Endothelial cell of umbilical vein (primary cell): ENCODE measurements around the gene ZC3HAV1.

Experiments used
- EZH2 ChIP-seq: IDR thresholded peaks from 2 replicates; pipeline ENCODE4 v1.6.1; 2012; ENCODE audit warnings: borderline replicate concordance, low read depth, mild to moderate bottlenecking, moderate library complexity, low read length, inconsistent platforms; ENCODE audit not compliant: severe bottlenecking
- POLR2A ChIP-seq: IDR thresholded peaks from 2 replicates; pipeline ENCODE4 v1.6.1; 2012; ENCODE audit warnings: low read depth, mild to moderate bottlenecking, control low read depth, low read length
- POLR2AphosphoS5 ChIP-seq: IDR thresholded peaks from 2 replicates; pipeline ENCODE4 v1.6.1; 2012; ENCODE audit warnings: low read depth, mild to moderate bottlenecking, control low read depth, low read length, moderate library complexity; ENCODE audit not compliant: insufficient read depth
- TF ChIP-seq, protein P1 (sequence below), 2 donors: IDR thresholded peaks; 1 replicate in 1 of 2; 2 replicates in 1 of 2; pipeline ENCODE4 v1.5.1; 2011; ENCODE audit warnings: low read length in 2 of 2, mild to moderate bottlenecking in 2 of 2, moderate library complexity in 2 of 2, control low read depth in 1 of 2, inconsistent platforms in 1 of 2, low read depth in 1 of 2; ENCODE audit not compliant: insufficient read depth in 1 of 2; ENCODE audit errors: extremely low read depth in 1 of 2
- TF ChIP-seq, protein P2 (sequence below): IDR thresholded peaks from 2 replicates; pipeline ENCODE4 v1.6.1; 2011; ENCODE audit not compliant: insufficient read depth, insufficient read length

DNA sequence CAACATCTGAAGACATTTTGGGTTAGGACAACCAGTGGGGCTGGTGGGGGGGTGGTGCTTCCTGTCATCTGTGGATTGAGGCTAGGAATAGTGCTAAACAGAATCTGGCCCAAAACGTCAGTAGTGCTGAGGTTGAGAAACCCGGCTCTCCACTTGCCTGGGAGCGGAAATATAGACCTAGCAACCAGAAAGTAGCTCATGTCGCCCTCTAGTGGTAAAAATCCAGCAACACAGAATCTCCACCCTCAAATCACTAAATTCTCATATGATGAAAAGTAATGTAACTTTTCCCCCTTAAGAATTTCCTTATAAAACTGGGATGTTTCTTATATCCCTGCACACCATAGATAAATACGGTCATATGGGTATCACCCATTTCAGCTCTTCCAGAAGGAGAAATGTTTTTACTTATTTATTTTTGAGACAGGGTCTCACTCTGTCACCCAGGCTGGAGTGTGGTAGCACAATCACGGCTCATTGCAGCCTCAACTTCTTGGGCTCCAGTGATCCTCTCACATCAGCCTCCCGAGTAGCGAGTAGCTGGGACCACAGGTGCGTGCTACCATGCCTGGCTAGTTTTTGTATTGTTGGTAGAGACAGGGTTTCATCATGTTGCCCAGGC is 34.4 kb downstream of the ZC3HAV1 start:
- TF ChIP-seq, protein P1, sequence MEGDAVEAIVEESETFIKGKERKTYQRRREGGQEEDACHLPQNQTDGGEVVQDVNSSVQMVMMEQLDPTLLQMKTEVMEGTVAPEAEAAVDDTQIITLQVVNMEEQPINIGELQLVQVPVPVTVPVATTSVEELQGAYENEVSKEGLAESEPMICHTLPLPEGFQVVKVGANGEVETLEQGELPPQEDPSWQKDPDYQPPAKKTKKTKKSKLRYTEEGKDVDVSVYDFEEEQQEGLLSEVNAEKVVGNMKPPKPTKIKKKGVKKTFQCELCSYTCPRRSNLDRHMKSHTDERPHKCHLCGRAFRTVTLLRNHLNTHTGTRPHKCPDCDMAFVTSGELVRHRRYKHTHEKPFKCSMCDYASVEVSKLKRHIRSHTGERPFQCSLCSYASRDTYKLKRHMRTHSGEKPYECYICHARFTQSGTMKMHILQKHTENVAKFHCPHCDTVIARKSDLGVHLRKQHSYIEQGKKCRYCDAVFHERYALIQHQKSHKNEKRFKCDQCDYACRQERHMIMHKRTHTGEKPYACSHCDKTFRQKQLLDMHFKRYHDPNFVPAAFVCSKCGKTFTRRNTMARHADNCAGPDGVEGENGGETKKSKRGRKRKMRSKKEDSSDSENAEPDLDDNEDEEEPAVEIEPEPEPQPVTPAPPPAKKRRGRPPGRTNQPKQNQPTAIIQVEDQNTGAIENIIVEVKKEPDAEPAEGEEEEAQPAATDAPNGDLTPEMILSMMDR (IDR thresholded peaks at IDR 0.05; ENCODE audit: extremely low read depth in 1 of 2, insufficient read depth in 1 of 2, low read depth in 1 of 2, low read length in 2 of 2) = peak; percentile 65 to 74
- no peak for TF ChIP-seq POLR2A
- no peak for TF ChIP-seq EZH2
- TF ChIP-seq, protein P2, sequence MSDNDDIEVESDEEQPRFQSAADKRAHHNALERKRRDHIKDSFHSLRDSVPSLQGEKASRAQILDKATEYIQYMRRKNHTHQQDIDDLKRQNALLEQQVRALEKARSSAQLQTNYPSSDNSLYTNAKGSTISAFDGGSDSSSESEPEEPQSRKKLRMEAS = no peak
- no peak for TF ChIP-seq POLR2AphosphoS5
